HepG2 (cell line): Measurements from ENCODE around the gene APOC3.

ENCODE experiments used
- FOXK2 ChIP-seq: fragments of 450-650 bp; IDR thresholded peaks from 2 replicates; pipeline ENCODE4 v1.6.1; 2016
- JUNB ChIP-seq: sonication (generic); formaldehyde crosslinking; IDR thresholded peaks from 2 replicates; pipeline ENCODE4 v1.8.0; 2022; ENCODE audit warnings: missing genetic modification reagents, mild to moderate bottlenecking, borderline replicate concordance
- KDM1A ChIP-seq: IDR thresholded peaks from 2 replicates; pipeline ENCODE4 v1.6.1; 2016; ENCODE audit warnings: missing compliant biosample characterization
- PHF5A ChIP-seq: IDR thresholded peaks from one replicate; pipeline ENCODE4 v1.6.1; 2018; ENCODE audit warnings: low read depth, missing genetic modification reagents; ENCODE audit not compliant: unreplicated experiment
- ZNF138 ChIP-seq: sonication (generic); formaldehyde crosslinking; IDR thresholded peaks from 2 replicates; pipeline ENCODE4 v1.5.0; 2020; ENCODE audit warnings: mild to moderate bottlenecking, low read depth, missing genetic modification reagents

GRCh38 chr11:116868066-116868465, 38.4 kb downstream of the APOC3 start:
- no peak for TF ChIP-seq KDM1A (CRISPR knock-in tag)
- no peak for TF ChIP-seq PHF5A
- no peak for TF ChIP-seq JUNB (CRISPR knock-in tag)
- no peak for TF ChIP-seq FOXK2
- TF ChIP-seq ZNF138 (CRISPR knock-in tag): no peak
